NB4 (cell line): ENCODE data around the gene JAZF1.

Experiments used
- POLR2A ChIP-seq: IDR thresholded peaks from 2 replicates; pipeline ENCODE4 v1.6.1; 2011; ENCODE audit warnings: mild to moderate bottlenecking; ENCODE audit not compliant: insufficient read length; ENCODE audit errors: extremely low read depth
- TF ChIP-seq, protein P1 (sequence below): IDR thresholded peaks from one replicate; pipeline ENCODE4 v1.5.1; 2012; ENCODE audit warnings: low read depth, low read length
- TF ChIP-seq, protein P2 (sequence below): IDR thresholded peaks from 2 replicates; pipeline ENCODE4 v1.6.1; 2011; ENCODE audit warnings: low read depth, low read length

- TF ChIP-seq, protein P1, sequence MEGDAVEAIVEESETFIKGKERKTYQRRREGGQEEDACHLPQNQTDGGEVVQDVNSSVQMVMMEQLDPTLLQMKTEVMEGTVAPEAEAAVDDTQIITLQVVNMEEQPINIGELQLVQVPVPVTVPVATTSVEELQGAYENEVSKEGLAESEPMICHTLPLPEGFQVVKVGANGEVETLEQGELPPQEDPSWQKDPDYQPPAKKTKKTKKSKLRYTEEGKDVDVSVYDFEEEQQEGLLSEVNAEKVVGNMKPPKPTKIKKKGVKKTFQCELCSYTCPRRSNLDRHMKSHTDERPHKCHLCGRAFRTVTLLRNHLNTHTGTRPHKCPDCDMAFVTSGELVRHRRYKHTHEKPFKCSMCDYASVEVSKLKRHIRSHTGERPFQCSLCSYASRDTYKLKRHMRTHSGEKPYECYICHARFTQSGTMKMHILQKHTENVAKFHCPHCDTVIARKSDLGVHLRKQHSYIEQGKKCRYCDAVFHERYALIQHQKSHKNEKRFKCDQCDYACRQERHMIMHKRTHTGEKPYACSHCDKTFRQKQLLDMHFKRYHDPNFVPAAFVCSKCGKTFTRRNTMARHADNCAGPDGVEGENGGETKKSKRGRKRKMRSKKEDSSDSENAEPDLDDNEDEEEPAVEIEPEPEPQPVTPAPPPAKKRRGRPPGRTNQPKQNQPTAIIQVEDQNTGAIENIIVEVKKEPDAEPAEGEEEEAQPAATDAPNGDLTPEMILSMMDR = no peak
- no peak for TF ChIP-seq POLR2A
- TF ChIP-seq, protein P2, sequence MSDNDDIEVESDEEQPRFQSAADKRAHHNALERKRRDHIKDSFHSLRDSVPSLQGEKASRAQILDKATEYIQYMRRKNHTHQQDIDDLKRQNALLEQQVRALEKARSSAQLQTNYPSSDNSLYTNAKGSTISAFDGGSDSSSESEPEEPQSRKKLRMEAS = no peak
These were observed 46.7 kb downstream of the JAZF1 start for GRCh38 chr7:28133872-28134271.
